GM21515 (cell line): ENCODE data around the gene OBP2B.
"Not testable (repeated sequence)": the region's sequence is repeated elsewhere in the genome, so short reads cannot be mapped to it uniquely, and the experiment has no call there.

Experiments used
- ATAC-seq: cut with Tn5 transposase; IDR thresholded peaks from one replicate; pipeline ENCODE4 v1.9.1; 2021; ENCODE audit not compliant: unreplicated experiment

The OBP2B gene

DNA sequence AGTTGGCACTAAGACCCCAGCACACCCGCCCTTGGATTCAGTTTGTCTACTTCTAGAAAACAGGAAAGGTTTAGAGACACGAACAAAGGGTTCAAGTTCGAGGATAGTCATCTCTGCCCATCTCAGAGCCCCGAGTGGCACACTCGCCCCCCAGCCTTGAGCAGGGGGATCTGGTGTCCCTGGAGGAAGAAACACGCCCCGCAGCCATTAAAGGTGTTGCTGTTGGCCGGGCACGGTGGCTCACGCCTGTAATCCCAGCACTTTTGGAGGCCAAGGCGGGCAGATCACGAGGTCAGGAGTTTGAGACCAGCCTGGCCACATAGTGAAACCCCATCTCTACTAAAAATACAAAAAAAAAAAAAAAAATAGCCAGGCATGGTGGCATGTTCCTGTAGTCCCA lies 39.4 kb downstream of the OBP2B start:
- ATAC-seq, result not testable (repeated sequence)

- ATAC-seq, result no peak
Observed at GRCh38 chr9:133169102-133169501, 39.9 kb downstream of the OBP2B start.

DNA sequence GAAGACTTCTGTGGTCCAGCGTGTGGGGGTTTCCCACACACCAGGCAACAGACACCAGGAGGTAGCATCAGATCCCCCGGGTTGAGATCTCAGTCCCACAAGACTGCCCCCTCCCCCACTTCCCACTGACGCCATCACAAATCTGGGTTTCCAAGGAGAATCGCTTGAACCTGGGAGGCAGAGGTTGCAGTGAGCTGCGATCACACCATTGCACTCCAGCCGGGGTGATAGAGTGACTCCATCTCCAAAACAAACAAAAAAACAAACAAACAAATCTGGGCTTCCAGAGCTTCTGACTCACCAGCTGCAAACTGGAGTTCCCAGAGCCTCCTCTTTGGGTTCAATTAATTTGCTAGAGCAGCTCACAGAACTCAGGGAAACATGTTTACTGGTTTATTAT lies 40.6 kb downstream of the OBP2B start:
- no peak for ATAC-seq

DNA sequence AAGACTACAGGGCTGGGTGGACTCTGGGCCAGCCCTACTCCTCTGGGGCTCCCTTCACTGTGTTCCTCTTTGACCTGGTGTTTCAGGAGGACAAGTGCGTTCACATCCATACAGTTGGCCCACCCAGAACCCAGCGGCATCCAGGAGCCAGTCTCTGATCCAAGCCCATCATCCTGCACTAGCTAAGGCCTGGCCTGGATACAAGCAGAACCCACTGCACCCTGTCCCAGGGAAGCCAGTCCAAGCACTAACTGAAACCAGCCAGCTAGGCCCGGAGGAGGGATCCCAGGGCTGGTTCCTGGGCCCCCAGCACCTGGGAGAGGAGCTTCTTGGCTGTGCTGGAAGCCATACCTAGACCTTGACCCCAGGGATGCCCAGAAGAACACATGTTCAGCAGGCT lies 41.3 kb downstream of the OBP2B start:
- ATAC-seq, result no peak

DNA sequence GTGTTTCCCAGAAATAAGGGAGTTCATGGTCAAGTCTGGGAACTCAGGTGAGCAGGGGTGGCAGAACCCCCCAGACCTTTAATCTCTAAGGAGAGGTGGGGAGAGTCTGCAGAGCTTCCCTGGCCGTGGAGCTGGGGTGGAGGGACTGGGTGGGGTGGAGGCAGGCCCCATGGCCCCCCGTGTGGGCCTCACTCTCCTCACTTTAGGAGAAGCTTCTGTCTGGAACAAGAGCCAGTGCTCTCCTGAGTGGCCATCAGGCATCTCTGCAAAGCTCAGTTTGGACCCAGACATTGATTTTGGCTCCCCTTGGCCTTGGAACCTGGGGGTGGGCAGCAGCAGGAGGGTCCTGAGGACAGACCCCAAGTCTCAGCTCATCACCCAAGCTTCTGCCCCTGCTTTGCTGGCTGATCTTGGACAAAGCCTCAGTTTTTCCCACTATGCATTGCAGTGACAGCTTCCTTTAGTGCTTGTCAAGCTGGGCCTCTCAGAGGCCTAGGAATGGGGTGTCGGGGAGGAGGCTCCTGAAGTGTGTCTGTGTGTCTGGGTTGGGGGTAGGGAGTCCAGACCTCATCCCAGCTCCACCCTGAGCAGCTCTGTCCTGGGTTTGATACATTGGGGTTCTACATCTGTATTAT lies 41.8 kb downstream of the OBP2B start:
- no peak for ATAC-seq

GRCh38 chr9:133166392-133166791 lies 42.7 kb downstream of the OBP2B start:
- no peak for ATAC-seq

- no peak for ATAC-seq
Observed at GRCh38 chr9:133165452-133165730, 43.7 kb downstream of the OBP2B start.

- no peak for ATAC-seq
Observed at GRCh38 chr9:133164191-133164590, 44.9 kb downstream of the OBP2B start.

GRCh38 chr9:133163504-133164172 lies 45.4 kb downstream of the OBP2B start, which contains the start of gene GBGT1:
Gene GBGT1, minus strand, starts transcription at chr9:133163914. Its CDS starts 1,502 bp downstream, at chr9:133162412.
- ATAC-seq, result peak; percentile 46

GRCh38 chr9:133162861-133163503 lies 46.1 kb downstream of the OBP2B start:
- no peak for ATAC-seq

DNA sequence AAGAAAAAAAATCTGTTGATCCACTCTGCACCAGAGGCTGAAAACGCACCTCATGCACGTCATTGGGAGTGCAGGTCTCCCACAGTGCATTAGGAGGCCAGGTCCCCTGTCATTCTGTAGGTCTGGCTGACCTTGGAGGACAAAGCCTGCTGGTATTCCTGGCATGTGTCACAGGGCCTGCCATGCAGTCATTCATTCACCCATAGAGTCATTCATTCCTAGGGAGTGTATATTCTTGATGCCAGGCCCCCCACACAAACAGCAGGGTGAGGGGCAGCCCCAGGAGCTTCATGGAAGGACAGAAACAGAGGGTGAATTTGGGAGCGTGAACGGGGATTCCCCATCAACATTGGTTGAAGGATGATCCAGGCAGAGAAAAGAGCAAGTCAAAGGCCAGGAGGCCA lies 47.5 kb downstream of the OBP2B start:
- no peak for ATAC-seq

DNA sequence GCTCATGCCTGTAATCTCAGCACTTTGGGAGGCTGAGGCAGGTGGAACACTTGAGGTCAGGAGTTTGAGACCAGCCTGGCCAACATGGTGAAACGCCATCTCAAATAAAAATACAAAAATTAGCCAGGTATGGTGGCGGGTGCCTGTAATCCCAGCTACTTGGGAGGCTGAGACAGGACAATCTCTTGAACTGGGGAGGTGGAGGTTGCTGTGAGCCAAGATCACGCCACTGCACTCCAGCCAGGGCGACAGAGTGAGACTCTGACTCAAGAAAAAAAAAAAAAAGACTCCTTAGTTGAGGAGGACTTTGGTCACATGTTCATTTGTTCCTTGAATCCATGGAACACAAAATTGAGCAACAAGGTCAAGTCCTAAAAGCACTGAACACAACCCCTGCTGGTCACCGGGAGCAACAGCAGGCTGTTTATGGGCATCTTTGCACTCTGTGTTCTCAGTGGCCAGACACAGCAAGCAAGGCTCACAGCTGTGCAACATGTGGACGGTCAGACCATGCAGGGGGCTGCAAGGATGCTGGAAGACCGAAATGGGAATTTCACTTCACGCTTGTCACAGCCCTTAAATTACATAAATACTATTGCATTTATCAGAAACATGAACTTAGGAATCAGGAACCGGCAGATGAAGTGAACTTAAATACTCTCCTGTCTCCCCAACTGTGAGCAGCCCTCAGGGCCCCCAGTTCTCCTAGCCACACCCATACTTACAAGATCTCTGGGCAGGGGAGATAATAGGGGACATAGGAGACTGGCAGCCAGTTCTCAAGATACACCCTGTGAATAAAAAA lies 48.1 kb downstream of the OBP2B start:
- no peak for ATAC-seq

- no peak for ATAC-seq
Observed at GRCh38 chr9:133158695-133159094, 50.4 kb downstream of the OBP2B start.
